NCI-H2107 (cell line): Measurements from ENCODE around the gene RPS6KA6.

Experiments used
- DNase-seq: peaks from one replicate; lab custom pipeline; 2025; lab: John Stamatoyannopoulos, UW

The RPS6KA6 gene

DNA sequence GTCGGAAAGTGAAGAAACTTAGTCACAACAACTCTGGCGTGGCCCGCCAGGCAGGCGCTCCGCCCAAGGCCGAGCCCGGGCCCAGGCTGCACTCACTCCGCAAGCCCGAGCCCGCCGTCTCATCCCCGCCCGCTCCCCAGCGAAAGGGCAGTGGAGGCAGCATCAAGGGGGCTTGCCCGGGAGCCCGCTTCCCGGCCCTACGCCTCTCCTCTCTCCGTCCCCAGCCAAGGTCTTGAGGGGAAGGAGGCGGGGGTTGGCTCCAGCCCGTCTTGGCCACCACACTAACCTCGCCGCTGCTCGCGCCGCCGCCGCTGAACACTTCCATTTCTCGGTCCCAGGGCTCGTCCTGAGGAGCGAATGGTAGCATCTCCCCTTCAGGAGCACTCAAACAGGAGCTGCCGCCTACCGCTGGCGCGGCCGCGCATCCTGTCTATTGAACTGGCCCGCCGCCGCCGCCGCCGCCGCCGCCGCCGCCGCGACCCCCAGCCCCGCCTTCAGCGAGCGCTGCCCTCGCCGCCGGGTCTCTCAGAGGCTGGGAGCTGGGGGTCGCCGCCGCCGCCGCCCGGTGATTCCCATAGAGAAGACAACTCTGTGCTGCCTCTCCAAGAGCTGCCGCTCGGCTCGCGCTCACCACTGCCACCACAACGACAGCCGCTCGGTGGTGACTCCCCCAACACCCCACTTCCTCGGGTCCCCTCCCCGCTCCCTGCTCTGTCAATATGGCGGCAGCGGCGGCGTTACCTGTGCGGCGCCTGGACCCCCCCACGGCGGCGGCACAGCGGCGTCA lies at the start of gene RPS6KA6:
RPS6KA6 (minus strand) TSS at position 667 of the 787 bp plus-strand sequence; CDS start at position 367, 300 bp downstream.
- DNase-seq: peak; percentile 12

DNA sequence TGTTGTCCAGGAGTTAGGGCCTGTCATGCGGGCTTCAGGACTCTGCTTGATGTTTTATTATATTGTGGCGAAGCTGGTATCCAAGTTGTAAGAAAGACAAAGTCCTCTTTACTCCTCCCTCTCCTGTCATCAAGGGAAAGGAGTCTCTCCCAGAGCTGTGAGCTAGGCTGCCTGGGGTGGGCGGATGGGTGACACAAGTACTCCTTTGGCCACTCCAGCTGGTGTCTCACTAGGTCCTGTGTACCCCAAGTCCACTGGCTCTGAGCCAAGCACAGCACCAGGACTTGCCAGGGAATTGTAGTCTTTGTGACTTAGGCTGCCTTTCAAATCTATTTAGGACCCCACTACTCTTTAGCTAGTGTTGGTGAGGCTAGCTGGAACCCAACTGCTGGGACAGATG lies 36.7 kb upstream of the RPS6KA6 start:
- no peak for DNase-seq

DNA sequence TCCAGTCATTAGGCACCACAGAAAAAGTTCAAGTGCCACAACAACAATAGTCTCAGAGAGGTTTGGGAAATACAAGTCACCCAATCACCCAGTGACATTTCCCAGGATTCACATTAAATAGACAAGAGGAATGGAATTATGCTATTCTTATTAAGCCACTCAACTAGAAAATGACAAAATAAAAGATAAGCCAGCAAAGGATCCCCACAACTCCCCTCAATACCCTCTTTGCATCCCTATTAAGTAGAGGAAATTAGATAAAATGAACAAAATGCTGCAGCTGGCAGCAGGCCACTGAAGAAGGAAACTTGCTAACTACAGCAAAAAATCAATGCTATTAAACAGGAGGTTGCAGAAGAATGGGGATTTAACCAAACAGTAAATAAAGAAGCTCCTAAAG lies 35.3 kb upstream of the RPS6KA6 start:
- DNase-seq: no peak

DNA sequence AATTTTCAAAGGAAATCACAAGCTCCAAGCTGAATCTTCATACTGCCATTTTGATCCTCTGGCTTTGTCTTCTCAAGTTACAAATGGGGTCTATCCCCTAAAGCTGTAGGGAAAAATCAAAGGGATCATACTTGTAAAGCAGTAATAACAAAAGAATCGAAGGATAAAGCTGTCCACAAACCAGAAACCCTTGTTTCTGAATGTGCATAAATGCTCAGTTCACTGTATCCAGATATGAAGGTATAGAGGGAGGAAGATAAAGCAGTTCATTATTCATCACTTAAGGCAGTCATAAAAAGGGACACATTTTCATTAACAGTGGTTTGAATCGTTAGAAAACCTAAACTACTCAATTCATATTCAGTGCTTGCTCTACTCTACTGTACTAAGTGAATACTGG lies 33.2 kb upstream of the RPS6KA6 start:
- DNase-seq: no peak

DNA sequence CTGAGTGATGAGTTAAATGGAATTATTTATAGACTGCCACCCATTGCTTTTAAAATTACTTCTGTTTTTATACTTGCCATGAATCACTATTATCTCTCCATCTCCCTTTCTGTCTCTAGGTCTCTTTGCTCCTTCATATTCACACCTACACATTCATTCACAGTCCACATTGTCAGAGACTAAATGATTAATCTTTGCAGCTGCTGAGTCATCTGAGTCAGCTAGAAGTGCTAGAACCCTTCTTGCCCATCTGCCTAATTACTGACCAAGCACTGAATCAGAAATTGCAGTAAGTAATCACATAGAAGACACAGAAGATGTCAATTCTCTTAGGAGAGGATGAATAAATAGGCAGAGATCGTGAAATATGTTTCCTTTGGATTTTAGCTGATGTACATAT lies 31.6 kb upstream of the RPS6KA6 start:
- DNase-seq: no peak

DNA sequence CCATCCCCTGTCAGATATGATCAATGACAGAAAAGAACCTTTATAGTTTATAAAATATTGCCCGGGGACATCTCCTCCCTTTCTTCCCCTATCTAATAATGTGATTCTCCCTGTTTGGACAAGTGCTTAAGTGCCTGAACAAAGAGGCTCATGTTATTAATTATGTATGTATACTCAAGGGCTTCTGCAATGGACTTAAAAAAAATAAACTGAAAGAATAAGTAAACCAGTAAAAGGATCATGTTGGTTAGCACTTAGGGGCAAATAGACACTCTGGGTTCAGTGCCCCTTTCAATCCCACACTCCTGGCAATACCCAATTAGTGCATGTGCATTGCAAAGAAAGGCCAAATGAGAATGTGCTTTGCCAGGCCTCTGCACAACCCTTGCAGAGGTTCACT lies 30.7 kb upstream of the RPS6KA6 start:
- no peak for DNase-seq

DNA sequence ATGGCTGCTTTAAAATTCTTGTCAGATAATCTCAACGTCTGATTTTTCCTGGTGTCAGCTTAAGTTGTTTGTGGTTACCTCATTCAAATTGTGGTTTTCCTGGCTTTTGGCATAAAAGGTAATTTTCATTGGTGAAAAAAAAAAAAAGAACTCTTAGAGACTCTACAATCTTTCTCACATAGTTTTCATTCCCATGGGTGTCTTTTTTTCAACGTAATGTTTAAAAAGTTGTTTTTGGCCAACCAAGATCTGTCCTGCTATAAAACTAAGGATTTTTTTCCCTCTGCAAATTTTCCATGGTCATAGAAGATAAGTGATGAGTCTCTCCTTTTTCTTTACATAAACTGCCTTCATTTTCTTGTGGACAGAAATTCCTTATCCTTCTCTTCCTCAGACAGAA lies 28.9 kb upstream of the RPS6KA6 start:
- no peak for DNase-seq

DNA sequence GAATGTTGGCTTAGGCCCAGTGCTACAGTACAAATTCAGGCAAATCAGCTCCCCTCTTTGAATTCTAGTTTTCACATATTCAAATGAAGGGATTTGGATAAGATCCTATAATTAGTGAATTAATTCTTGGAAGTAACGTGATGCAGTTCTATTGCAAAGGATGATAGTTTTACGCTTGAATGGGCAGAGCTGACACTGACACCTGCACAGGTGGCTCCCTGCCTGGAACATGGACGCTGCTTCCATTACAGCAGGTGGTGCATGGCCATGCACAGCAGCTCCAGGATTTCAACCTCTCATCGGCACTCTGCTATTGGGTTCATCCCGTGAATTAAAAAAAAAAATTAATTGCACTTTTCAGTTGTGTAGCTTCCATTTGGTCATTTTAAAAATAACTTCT lies 28.4 kb upstream of the RPS6KA6 start:
- DNase-seq: no peak

DNA sequence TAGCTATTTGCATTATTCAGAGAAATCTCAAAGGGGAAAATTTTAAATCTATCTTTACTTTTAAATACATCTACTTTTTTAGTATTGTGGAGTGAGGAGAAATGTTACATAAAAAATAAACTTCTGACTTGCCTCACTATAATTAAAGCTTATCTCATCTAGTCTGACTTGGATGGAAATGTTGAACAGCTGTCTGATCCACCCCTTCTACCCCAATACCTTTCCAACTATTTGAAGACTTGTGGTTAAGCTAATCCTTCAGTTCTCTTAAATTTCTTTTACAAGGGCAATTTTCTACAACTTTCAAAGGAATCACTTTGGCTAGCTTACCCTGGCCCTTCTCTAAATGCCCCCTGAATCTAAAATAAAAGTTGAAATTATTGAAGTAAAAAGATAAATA lies 17.3 kb upstream of the RPS6KA6 start:
- no peak for DNase-seq

DNA sequence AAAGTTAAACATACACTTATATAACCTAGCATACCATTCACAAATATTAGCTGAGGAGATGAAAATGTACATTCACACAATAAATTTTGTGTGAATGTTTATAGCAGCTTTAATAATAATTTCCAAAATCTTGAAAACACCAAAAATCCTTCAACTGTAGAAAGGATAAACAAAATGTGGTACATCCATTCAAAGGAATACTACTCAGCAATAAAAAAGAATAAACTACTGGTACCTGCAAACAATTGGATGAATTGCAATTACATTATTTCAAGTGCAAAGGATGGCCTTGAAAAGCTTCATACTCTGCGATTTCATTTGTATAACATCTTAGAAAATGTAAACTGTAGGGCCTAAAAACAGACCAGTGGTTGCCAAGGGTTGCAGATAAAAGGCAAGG lies 11.7 kb upstream of the RPS6KA6 start:
- no peak for DNase-seq

DNA sequence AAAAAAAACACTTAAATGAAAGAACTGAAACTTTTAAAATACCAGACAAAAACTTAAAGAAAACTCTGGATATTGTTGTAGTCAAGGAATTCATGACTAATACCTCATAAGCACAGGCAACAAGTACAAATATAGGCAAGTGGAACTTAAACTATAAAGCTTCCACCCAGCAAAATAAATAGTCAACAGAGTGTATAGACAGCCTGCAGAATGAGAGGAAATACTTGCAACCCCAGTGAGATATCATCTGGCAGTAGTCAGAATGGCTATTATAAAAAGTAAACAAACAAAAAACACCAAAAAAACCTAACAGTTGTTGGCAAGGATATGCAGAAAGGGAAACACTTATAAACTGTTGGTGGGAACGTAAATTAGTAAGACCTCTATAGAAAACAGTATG lies 9.6 kb upstream of the RPS6KA6 start:
- no peak for DNase-seq

DNA sequence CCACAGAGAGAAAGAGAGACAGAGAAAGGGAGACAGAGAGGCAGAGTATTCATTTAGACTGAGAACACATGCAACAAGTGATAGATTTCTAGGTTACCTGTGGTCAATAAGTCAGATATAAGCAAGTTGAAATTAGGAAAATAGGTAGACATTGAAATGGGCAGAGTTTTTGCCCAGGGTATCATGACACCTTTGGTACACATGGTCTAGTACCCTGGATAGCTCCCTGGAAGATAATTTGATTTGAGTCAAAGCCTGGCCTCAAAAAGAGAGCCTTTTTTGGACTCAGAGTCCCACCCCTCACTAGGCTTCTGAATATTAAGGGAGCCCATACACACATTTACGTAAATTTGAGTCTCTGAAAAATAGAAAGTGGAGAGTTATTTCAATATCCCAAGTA lies 4.0 kb upstream of the RPS6KA6 start:
- DNase-seq: no peak

DNA sequence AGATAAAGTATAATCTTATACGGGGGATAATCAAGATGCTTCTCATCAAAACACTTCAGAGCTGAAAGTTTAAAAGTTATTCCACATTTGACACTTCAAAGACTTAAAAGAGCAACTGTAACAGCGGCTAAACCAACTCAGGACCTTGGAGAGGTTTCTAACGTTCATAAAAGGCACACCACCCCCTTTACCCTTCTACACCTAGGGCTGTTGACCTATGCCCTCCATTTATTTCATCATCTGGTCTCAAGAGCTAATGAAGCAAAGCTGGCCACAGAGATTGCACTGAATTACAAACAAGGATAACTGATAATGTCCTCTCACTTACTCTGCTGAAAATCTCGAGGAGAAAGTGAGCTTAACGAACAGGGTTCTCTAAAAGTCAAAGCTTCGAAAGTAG lies 1.1 kb upstream of the RPS6KA6 start:
- DNase-seq: no peak

DNA sequence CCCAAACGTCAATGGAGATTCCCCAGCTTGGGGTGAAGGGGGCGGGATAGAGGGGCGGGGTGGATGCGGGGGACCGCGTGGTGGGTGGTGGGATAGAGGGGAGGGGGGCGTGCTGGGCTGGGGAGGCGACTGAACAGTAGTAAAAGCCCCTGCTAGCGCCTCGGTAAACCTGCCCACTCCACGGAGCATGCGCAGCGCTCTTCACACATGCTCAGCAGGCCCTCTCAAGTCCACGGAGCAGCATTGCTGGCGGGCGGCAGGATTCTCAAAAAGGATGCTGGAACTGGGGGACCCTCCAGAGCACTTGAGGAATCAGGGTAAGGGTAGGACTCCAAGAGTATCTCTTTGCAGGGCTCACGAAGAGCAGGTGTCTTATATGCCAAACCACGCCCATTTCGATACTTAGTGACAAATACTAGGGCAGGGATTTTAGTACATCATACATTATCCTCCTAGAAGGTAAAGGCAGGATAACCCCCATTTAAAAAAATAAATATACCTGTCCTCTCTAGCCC lies 378 bp upstream of the RPS6KA6 start:
- DNase-seq: peak; percentile 22

DNA sequence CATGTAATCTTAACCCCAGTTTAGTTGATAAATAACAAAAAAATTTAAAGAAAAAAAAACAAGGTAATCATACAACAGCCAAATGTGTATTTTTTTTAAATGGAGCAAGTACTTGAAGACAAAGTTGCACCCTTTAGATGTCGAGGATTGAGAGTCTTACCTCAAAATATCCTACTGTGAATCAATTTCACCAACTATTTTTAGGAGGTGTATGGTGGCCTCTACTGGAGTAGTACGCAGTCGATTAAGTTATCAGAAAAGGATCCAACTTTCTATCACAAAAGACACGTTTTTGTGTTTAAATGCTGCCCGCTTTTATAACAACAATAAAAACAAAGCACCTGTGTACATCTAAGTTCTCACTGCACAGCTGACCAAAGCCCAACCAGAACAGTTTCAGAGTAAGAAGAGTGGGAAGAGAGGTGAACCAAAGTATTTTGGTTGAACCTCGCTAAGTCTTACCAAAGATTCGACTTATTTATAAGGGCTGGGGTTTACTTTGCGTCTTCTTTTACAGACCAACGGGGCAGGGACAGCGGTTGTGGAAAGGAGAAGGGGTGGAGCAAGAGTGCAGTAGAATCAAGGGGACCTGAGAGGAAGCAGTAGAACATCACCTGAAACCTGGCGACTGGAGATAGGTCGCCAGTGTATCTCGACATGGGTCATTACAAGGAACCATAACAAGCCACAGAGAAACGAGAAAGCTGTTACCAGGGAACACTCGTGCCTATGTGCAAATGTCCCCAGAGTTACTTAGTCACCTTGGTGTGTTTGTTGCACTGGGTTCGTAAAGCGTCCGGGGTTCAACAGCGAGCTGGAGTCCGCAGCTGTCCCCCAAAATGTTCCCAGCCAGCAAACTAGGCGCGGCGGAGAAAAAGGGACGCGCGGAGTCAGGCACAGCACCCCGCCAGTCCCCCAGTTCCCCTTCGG lies 1.1 kb downstream of the RPS6KA6 start:
- no peak for DNase-seq

DNA sequence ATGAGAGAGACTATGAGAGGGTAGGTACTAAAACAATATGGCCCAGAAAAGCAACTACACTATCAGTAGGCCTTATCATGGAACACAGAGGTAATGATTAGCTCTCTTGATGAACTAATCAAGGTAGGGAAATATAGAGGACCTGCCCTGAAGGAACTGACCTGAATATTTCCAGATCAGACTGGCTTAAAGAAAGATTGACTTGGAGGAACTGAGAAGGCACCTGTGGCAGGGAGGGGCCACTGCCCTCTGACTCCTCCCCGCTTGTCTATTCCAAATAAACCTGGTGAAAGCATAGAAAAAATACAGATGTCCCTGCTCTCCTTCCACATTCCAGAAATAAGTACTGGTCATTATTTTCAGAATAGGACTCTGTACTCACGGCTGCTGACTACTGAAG lies 5.5 kb downstream of the RPS6KA6 start:
- no peak for DNase-seq

DNA sequence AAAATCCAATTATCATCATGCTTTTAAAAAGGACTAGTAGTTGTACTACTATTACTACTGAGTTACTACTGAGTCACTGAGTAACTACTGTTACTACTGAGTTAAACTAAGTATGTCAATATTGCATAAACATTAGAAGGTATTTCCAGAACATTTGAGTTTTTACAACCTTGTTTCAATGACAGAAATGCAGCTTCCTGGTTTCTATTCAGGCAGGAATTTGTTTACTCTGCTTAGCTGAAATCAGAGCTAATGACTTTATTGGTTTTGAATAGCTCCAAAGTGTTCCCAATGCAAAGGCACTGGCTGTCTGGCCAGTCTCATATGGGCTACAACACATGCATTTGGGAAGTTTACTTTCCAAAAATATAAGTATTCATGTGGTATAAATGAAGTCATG lies 12.0 kb downstream of the RPS6KA6 start:
- no peak for DNase-seq

DNA sequence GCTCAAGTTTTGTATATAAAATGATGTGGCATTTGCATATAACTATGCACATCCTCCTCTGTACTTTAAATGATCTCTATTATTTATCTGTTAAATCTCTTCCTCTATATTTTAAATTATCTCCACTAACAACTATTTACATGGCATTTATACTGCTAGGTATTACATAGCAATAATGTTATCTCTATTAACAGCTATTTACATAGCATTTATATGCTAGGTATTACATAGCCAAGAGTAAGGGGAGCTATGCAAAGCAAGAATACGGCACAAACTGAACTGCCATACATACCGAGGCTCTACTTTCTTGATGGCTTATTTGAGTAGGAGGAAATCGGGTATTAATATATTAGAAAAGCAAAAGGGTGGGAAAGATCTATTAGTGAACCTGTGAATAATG lies 12.7 kb downstream of the RPS6KA6 start:
- DNase-seq: no peak

DNA sequence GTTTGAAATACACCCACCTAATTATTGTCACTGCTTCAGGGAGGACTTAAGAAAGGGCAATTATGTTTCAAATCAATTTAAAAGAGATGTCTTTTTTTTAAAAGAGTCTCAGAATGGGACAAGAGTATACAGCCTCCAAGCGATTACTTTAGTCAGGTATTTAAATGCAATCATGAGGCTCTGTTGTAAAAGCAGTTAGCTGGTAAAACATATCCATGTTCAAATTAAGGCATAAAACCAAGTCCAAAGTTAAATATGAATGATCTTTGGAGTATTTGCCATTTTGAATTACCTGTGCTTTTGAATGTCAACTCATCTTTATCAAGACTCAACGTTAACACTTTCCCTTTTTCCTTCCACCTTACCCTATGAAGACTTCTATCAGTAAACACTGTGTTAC lies 13.7 kb downstream of the RPS6KA6 start:
- DNase-seq: no peak

DNA sequence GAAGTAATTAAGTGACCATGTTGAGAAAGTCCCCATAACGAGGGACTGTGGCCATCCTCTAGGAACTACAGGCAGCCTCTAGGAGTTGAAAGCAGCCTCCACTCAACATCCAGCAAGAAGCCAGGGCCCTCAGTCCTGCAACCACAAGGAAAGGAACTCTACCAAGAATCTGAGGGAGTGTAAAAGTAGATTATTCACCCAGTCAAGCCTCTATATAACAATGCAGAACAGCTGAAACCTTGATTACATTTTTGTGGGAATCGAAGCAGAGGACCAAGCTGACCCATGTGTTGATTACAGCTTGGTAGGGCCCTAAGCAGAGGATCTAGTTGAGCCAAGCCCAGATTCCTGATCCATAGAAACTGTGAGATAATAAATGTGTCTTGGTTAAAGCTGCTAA lies 17.1 kb downstream of the RPS6KA6 start:
- DNase-seq: no peak

DNA sequence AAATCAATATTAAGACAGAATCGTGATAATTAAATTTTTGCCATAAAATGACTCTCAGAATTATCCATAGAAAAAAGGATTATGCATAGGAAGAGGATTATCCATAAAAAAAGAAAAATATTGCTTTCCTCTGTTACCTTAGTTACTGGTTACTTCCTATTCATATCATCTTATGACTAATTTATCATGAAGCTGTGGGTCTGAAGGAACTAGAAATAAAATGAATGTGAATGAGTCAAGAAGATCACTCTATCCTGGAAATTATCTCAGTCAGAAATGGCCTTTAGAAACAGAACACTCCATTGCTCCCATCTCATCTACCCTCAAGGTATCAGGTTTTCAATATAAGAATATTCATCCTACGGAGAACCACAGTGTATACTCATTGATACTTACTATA lies 19.4 kb downstream of the RPS6KA6 start:
- no peak for DNase-seq

DNA sequence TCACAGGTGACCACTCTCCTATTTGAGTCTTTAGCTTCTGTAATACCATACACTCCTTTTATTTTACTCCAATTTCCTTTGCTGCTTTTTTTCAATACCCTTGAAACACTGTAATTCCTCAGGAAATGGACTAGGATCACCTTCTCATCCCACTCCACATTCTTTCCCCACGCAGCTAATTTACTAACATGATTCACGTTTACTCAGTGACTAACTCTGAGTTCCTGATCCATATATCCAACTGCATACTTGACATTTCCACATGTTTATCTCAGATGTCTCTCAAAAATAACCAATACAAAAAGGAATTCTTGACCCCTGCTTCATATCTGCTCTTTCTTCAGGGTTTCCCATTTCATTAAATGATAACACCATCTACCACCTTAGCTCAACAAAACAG lies 19.9 kb downstream of the RPS6KA6 start:
- DNase-seq: no peak

DNA sequence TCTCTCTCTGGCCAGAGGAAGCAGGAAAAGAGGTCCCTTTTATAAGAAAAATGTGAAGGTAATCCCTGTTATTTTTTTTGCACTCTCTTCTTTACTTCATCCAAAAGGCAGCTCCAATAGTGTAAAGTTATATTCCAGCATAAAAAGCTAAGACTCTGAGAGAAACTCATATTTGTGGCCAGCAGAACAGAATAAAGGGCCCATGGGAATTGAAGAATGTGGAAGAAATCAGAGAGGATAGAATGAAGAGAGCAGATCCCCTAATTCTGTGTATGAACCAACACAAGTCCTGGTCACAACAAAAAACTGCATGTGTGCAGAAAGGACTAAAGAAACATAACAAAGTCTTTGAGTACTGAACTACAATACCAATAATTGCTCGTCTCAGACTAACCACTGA lies 22.3 kb downstream of the RPS6KA6 start:
- no peak for DNase-seq
